Gastroesophageal sphincter (tissue), 4 donors: ENCODE data around the gene LBP. TPM values are rescaled to one million over a fixed set of nuclear protein-coding genes. Genes with fewer than 3 reads are reported as not detected.
"Not testable (repeated sequence)": the region's sequence is repeated elsewhere in the genome, so short reads cannot be mapped to it uniquely, and the experiment has no call there.

Experiments
- ATAC-seq: fragments of 150-250 bp; one replicate; pipeline ENCODE4 v1.9.1; 2016; ENCODE audit warnings: mild to moderate bottlenecking, moderate library complexity
- H3K27ac ChIP-seq, 4 donors: fragments of 200-600 bp; sonication (generic) in 3 of 4; 1 replicate in 3 of 4; 2 replicates in 1 of 4; pipeline ENCODE4 v1.5.1; 2016 to 2019
- H3K27me3 ChIP-seq: fragments of 200-600 bp; sonication (generic); one replicate; pipeline ENCODE4 v1.5.1; 2019
- H3K36me3 ChIP-seq, 2 donors: fragments of 200-600 bp; sonication (generic); one replicate each; pipeline ENCODE4 v1.5.1; 2019; ENCODE audit warnings: control low read depth in 1 of 2
- H3K4me1 ChIP-seq, 3 donors: fragments of 200-600 bp; sonication (generic); 1 replicate in 2 of 3; 2 replicates in 1 of 3; pipeline ENCODE4 v1.5.1; 2016 to 2019; ENCODE audit warnings: control low read depth in 2 of 3
- H3K4me3 ChIP-seq, 2 donors: fragments of 200-600 bp; sonication (generic); one replicate each; pipeline ENCODE4 v1.5.1; 2019; ENCODE audit warnings: mild to moderate bottlenecking in 1 of 2, moderate library complexity in 1 of 2
- H3K9me3 ChIP-seq, 3 donors: fragments of 200-600 bp; sonication (generic); one replicate each; pipeline ENCODE4 v1.5.1; 2017 to 2019; ENCODE audit warnings: control low read depth in 2 of 3
- CTCF ChIP-seq, 4 experiments: fragments of 200-600 bp in 2 of 4; fragments of 450-650 bp in 2 of 4; sonication (generic) in 1 of 4; IDR thresholded peaks; one replicate each; pipeline ENCODE4 v1.5.1; 2017 to 2019; ENCODE audit warnings: antibody characterized with exemption in 4 of 4, mild to moderate bottlenecking in 2 of 4, moderate library complexity in 2 of 4
- EP300 ChIP-seq: sonication (generic); formaldehyde crosslinking; IDR thresholded peaks from one replicate; pipeline ENCODE4 v1.6.1; 2017; ENCODE audit warnings: antibody characterized with exemption, mild to moderate bottlenecking
- POLR2A ChIP-seq, 2 donors: fragments of 450-650 bp; IDR thresholded peaks; one replicate each; pipeline ENCODE4 v1.6.1; 2017; ENCODE audit warnings: antibody characterized with exemption in 2 of 2, mild to moderate bottlenecking in 2 of 2, moderate library complexity in 1 of 2
- POLR2AphosphoS5 ChIP-seq: sonication (generic); formaldehyde crosslinking; IDR thresholded peaks from one replicate; pipeline ENCODE4 v1.6.1; 2017; ENCODE audit warnings: antibody characterized with exemption
- whole genome bisulfite sequencing, 2 donors: methylation state at CpG; one replicate each; pipeline ENCODE4 v1.1.5; 2018; ENCODE audit warnings: low coverage in 1 of 2; 5-methylcytosine and 5-hydroxymethylcytosine counted together
- total RNA-seq, 4 donors: library from RNA; depleted of rRNA; stranded (reverse); fragments of >200 nt; gene quantifications; one replicate each; pipeline ENCODE4 v1.1.0, GENCODE V29; 2016

LBP gene
- total RNA-seq, 4 donors from 2014 or later: 0.19 to 1.8 TPM; not detected in 2

GRCh38 chr20:38373898-38374297 lies 27.6 kb downstream of the LBP start:
- ATAC-seq: no peak
- WGBS, 2 donors: 73 to 78% methylated on average over 4 to 5 of the region's 5 CpGs
- no peak overlapping the region for H3K27ac ChIP-seq

GRCh38 chr20:38377039-38377685 lies 30.9 kb downstream of the LBP start:
- WGBS, 2 donors: 67 to 73% methylated on average over 1 to 11 of the region's 11 CpGs
- no peak overlapping the region for H3K27ac ChIP-seq

More at GRCh38 chr20:38373898-38374297, 27.6 kb downstream of the LBP start:
- Histone ChIP-seq H3K36me3 (no peaks in the 10 kb centered on the region), H3K4me3 (no peak overlapping the region), H3K4me1 (no peaks in the 10 kb centered on the region), H3K9me3 (no peaks in the 10 kb centered on the region), H3K27me3 (peaks cover 21% of the 10 kb centered on the region)
- TF ChIP-seq EP300 (no peak), CTCF (IDR thresholded peaks at IDR 0.05) (no peak), POLR2A (IDR thresholded peaks at IDR 0.05) (no peak), POLR2AphosphoS5 (no peak)

GRCh38 chr20:38377838-38378237 lies 31.6 kb downstream of the LBP start:
- no CpG with 5 or more reads among the region's 5 CpGs for WGBS, 2 donors
- H3K36me3 ChIP-seq, H3K4me1 ChIP-seq, ATAC-seq, H3K4me3 ChIP-seq, H3K9me3 ChIP-seq, H3K27ac ChIP-seq: not testable (repeated sequence)
- H3K27me3 ChIP-seq: peaks cover 14% of the 10 kb centered on the region

More at GRCh38 chr20:38377039-38377685, 30.9 kb downstream of the LBP start:
- Histone ChIP-seq H3K9me3 (no peaks in the 10 kb centered on the region), H3K36me3 (no peaks in the 10 kb centered on the region), H3K4me1 (no peaks in the 10 kb centered on the region), H3K27me3 (peaks cover 12% of the 10 kb centered on the region), H3K4me3 (no peak overlapping the region)
- ATAC-seq: no peak
- TF ChIP-seq POLR2A (IDR thresholded peaks at IDR 0.05) (no peak), EP300 (no peak), CTCF (IDR thresholded peaks at IDR 0.05) (no peak), POLR2AphosphoS5 (no peak)

GRCh38 chr20:38383147-38383546 lies 36.9 kb downstream of the LBP start:
- 80 to 86% methylated on average over 4 of the region's 4 CpGs for WGBS, 2 donors
- no peaks in the 10 kb centered on the region for H3K36me3 ChIP-seq
- H3K27ac ChIP-seq: no peak overlapping the region
- H3K27me3 ChIP-seq: peaks cover 14% of the 10 kb centered on the region
- H3K4me3 ChIP-seq: no peak overlapping the region
- H3K9me3 ChIP-seq: no peaks in the 10 kb centered on the region
- no peaks in the 10 kb centered on the region for H3K4me1 ChIP-seq
- no peak for TF ChIP-seq POLR2AphosphoS5
- TF ChIP-seq CTCF (IDR thresholded peaks at IDR 0.05): no peak
- no peak for TF ChIP-seq EP300
- TF ChIP-seq POLR2A (IDR thresholded peaks at IDR 0.05): no peak
- no peak for ATAC-seq

- peaks cover 6% of the 10 kb centered on the region for H3K27me3 ChIP-seq
- H3K36me3 ChIP-seq: no peaks in the 10 kb centered on the region
- 59 to 70% methylated on average over 4 to 5 of the region's 8 CpGs for WGBS, 2 donors
- peaks cover 0 to 9% (median 0%) of the 10 kb centered on the region in 3 donors for H3K9me3 ChIP-seq
- no peak overlapping the region for H3K27ac ChIP-seq
- H3K4me1 ChIP-seq: no peaks in the 10 kb centered on the region
- TF ChIP-seq CTCF (IDR thresholded peaks at IDR 0.05): no peak
- no peak for TF ChIP-seq POLR2A (IDR thresholded peaks at IDR 0.05)
- no peak for TF ChIP-seq POLR2AphosphoS5
- no peak for TF ChIP-seq EP300
- no peak for ATAC-seq
- H3K4me3 ChIP-seq: no peak overlapping the region
Observed at GRCh38 chr20:38386004-38386403, 39.7 kb downstream of the LBP start.
